ENCODE results near the gene ZNF526.

DNA sequence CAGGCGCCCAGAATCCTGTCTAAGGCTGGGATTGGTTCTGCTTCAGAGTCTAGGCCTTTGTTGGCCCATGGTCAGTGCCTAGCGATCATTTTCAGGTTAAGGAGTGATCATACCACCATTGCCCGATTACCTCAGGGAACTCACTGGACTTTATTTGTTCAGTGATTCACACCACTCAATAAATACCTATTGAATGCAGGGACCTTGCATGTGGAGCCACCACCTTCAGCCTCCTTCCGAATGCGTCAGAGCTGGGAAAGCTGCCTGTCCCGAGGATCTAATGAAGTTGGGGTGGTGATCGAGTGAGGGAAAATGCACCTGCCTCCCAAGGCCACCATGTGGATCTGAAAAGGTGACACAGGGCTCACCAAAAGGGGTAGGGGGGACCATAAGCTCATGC lies 47.9 kb upstream of the ZNF526 start:
- TF ChIP-seq EP300 (IDR thresholded peaks at IDR 0.05) (no peak), POLR2AphosphoS5 (IDR thresholded peaks at IDR 0.05) (no peak)
